GM18499 (cell line): ENCODE results near the gene TCOF1.
A peak's percentile ranks its signal among the peaks of the same experiment; 100 is the strongest.

ENCODE experiments used
- ATAC-seq: cut with Tn5 transposase; IDR thresholded peaks from one replicate; pipeline ENCODE4 v1.9.1; 2021; ENCODE audit warnings: moderate number of reproducible peaks; ENCODE audit not compliant: insufficient read depth, unreplicated experiment

TCOF1 gene

GRCh38 chr5:150447188-150447587 is 89.7 kb downstream of the TCOF1 start:
- no peak for ATAC-seq

- no peak for ATAC-seq
Measured at GRCh38 chr5:150448334-150448733, 90.8 kb downstream of the TCOF1 start.

- ATAC-seq = peak; percentile 22
Measured at GRCh38 chr5:150448952-150449516, 91.5 kb downstream of the TCOF1 start.
